BE2C (cell line): ENCODE measurements around the gene MYH11. TPM values are rescaled to one million over a fixed set of nuclear protein-coding genes. Genes with fewer than 3 reads are reported as not detected.

Experiments
- DNase-seq: peaks from one replicate; pipeline ENCODE4 v3.0.0-alpha.2; 2020
- H3K27me3 ChIP-seq: fragments of 250-450 bp; sonication (Bioruptor Pico); 2 replicates; pipeline ENCODE4 v1.5.1; 2020; ENCODE audit warnings: mild to moderate bottlenecking
- H3K36me3 ChIP-seq: fragments of 250-450 bp; sonication (Bioruptor Pico); 2 replicates; pipeline ENCODE4 v1.5.1; 2020; ENCODE audit warnings: mild to moderate bottlenecking
- H3K4me1 ChIP-seq: fragments of 250-450 bp; sonication (Bioruptor Pico); 2 replicates; pipeline ENCODE4 v1.5.1; 2020
- H3K4me3 ChIP-seq: 2 replicates; pipeline ENCODE4 v1.5.1; 2011; ENCODE audit warnings: low read depth, low read length
- H3K9me3 ChIP-seq: fragments of 250-450 bp; sonication (Bioruptor Pico); 2 replicates; pipeline ENCODE4 v1.5.1; 2020
- polyA plus RNA-seq: library from polyadenylated mRNA; unstranded; fragments of >200 nt; gene quantifications from one replicate; pipeline ENCODE4 v1.2.1, GENCODE V29; 2012; ENCODE audit warnings: low read depth, missing spikeins; ENCODE audit not compliant: insufficient read length, insufficient read depth
- TF ChIP-seq, protein P1 (sequence below): IDR thresholded peaks from 2 replicates; pipeline ENCODE4 v1.5.1; 2012; ENCODE audit warnings: mild to moderate bottlenecking, low read depth, low read length

The MYH11 gene
- polyA plus RNA-seq: 1.1 TPM

DNA sequence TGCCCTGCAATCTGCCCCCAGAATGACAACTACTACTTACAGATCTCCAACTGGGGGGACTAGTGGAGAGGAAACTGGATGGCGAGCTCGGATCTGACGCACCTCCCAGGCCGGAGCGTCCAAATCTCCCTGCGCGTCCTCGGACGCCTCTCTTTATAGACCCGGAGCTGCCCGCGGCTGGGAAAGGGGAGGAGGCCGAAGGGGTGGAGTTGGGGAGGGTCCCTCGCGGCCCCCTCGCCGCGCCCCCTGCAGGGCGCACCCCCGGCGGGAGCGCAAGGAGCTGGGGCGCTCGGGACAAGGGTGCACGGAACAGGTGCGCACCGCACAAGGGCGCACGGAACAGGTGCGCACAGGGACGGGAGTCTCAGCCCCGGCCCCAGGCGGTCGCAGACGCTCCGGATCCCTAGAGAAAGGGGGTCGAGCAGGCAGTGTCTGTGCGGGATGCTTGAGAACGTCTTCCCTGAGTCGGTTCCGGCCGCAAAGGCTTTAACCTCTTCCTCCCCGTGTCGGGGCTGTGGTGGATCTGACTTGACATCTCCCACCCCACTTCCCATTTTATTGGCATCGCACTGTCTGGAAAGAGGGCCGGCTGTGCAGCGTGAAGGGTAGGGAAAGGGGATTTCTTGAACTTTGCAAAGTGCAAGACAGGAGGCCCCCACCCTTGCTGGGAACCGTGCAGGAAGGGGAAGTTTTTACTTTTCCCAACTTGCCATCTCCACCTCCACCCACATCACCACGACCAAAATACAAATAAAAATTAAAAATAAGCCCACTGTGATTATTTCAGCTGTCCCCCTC lies at the start of gene MYH11:
MYH11 (minus strand) TSS at position 128 of the 798 bp plus-strand sequence. CDS start 18,776 bp downstream, outside the sequence.
- TF ChIP-seq, protein P1, sequence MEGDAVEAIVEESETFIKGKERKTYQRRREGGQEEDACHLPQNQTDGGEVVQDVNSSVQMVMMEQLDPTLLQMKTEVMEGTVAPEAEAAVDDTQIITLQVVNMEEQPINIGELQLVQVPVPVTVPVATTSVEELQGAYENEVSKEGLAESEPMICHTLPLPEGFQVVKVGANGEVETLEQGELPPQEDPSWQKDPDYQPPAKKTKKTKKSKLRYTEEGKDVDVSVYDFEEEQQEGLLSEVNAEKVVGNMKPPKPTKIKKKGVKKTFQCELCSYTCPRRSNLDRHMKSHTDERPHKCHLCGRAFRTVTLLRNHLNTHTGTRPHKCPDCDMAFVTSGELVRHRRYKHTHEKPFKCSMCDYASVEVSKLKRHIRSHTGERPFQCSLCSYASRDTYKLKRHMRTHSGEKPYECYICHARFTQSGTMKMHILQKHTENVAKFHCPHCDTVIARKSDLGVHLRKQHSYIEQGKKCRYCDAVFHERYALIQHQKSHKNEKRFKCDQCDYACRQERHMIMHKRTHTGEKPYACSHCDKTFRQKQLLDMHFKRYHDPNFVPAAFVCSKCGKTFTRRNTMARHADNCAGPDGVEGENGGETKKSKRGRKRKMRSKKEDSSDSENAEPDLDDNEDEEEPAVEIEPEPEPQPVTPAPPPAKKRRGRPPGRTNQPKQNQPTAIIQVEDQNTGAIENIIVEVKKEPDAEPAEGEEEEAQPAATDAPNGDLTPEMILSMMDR: no peak
- DNase-seq: no peak
- Histone ChIP-seq H3K4me1 (no peaks in the 10 kb centered on the region), H3K9me3 (no peaks in the 10 kb centered on the region), H3K36me3 (no peaks in the 10 kb centered on the region), H3K27me3 (peaks cover 55% of the 10 kb centered on the region), H3K4me3 (peak within 1 kb of the TSS; percentile 43)

DNA sequence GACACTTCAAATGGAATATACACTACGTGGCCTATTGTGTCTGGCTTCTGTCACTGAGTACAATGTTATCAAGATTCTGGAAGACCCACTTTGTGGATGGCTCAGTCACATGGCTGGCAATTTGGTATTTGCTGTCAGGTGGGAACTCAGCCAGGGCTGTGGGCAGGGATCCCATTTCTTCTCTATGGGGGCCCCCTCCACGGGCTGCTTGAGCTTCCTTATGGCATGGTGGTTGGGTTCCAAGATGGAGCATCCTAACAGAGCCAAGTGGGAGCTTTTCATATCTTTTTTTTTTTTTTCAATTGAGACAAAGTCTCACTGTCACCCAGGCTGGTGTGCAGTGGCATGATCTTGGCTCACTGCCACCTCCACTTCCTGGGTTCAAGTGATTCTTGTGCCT lies 49.6 kb upstream of the MYH11 start:
- TF ChIP-seq, protein P1: no peak
- DNase-seq: peak; percentile 32
- Histone ChIP-seq H3K4me3 (no peak overlapping the region), H3K27me3 (no peaks in the 10 kb centered on the region), H3K9me3 (no peaks in the 10 kb centered on the region), H3K4me1 (no peaks in the 10 kb centered on the region; the same call in 1 of the 2 replicates), H3K36me3 (no peaks in the 10 kb centered on the region)

DNA sequence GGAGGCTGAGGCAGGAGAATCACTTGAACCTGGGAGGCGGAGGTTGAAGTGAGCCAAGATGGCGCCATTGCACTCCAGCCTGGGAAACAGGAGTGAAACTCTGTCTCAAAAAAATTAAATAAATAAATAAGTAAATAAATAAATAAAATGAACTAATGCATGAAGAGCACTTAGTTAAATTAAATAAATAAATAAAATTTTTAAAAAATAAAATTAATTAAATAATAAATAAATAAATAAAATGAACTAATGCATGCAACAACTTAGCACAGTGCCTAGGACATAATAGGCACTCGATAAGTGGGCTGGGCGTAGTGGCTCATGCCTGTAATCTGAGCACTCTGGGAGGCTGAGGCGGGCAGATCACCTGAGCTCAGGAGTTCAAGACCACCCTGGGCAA lies 47.1 kb upstream of the MYH11 start:
- Histone ChIP-seq H3K36me3 (no peaks in the 10 kb centered on the region), H3K9me3 (no peaks in the 10 kb centered on the region), H3K4me3 (no peak overlapping the region), H3K27me3 (no peaks in the 10 kb centered on the region), H3K4me1 (no peaks in the 10 kb centered on the region)
- no peak for DNase-seq
- TF ChIP-seq, protein P1: no peak

DNA sequence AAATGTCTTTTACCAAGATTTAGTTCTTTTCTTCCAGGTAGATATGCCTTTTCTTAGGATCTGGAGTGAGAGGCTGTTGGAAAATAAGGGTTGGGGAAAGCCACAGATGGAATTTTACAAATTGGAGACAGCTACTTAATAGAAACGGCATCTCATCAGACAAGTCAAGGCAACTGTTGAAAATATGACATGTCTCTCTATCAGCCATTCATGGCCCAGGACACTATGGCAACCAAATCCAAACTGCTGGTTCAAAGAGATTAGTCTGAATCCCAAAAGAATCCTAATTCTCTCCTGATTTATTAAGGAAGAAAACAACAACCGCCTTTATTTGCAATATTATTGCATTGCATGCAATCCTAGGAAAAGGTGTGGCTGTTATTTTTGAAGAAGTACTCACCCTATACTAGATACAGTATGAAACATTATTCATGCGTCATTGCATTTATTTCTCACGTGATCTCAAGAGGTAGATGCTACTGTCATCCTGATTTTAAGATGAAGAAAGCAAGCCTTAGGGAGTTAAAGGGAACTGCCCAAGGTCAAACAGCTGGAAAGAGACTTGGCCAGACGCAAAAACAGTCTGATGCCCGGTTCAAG lies 44.2 kb upstream of the MYH11 start:
- Histone ChIP-seq H3K9me3 (no peaks in the 10 kb centered on the region), H3K36me3 (no peaks in the 10 kb centered on the region), H3K4me3 (no peak overlapping the region), H3K4me1 (no peaks in the 10 kb centered on the region), H3K27me3 (no peaks in the 10 kb centered on the region)
- no peak for DNase-seq
- TF ChIP-seq, protein P1: no peak

DNA sequence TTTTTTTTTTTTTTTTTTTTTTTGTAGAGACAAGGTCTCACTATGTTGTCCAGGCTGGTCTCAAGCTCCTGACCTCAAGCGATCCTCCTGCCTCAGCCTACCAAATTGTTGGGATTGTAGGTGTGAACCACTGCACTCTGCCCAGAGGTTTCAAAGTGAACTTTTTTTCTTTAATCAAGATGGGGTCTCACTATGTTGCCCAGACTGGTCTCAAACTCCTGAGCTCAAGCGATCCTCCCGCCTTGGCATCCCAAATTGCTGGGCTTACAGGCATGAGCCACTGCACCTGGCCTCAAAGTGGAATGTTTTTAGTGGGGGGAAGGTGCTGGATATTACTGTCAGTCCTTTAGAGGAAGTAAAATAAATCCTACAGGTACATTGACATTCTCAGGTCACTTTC lies 43.5 kb upstream of the MYH11 start:
- Histone ChIP-seq H3K27me3 (no peaks in the 10 kb centered on the region), H3K9me3 (no peaks in the 10 kb centered on the region), H3K4me1 (no peaks in the 10 kb centered on the region), H3K36me3 (no peaks in the 10 kb centered on the region), H3K4me3 (no peak overlapping the region)
- no peak for DNase-seq
- TF ChIP-seq, protein P1: no peak
